C4-2B (cell line): ENCODE results near the gene SEMA3B.

Experiments used
- CTCF ChIP-seq: fragments of 450-650 bp; conservative IDR thresholded peaks from 2 replicates; pipeline ENCODE4 v1.5.1; 2017; ENCODE audit warnings: mild to moderate bottlenecking
- ZFX ChIP-seq: fragments of 450-650 bp; IDR thresholded peaks from 2 replicates; pipeline ENCODE4 v1.6.1; 2017

- TF ChIP-seq CTCF (no peak), ZFX (no peak)
Measured at GRCh38 chr3:50241713-50242380, 27.1 kb upstream of the SEMA3B start.
